Adrenal gland (tissue), 12 donors: ENCODE data around the gene PPP1R14B. TPM values are rescaled to one million over a fixed set of nuclear protein-coding genes. Genes with fewer than 3 reads are reported as not detected.
A peak's percentile ranks its signal among the peaks of the same experiment; 100 is the strongest.
"Not testable (repeated sequence)": the region's sequence is repeated elsewhere in the genome, so short reads cannot be mapped to it uniquely, and the experiment has no call there.

Experiments
- DNase-seq, 7 donors: peaks; one replicate each; pipeline ENCODE4 v3.0.0-alpha.2; 2019 to 2020
- H3K27ac ChIP-seq, 5 donors: fragments of 200-600 bp; sonication (generic) in 4 of 5; 1 replicate in 3 of 5; 2 replicates in 2 of 5; pipeline versions ENCODE4 v1.5.1 to v1.8.0; 2016 to 2020; ENCODE audit warnings: mild to moderate bottlenecking in 1 of 5
- H3K27me3 ChIP-seq: fragments of 200-600 bp; 2 replicates; pipeline ENCODE4 v1.8.0; 2021
- H3K36me3 ChIP-seq, 2 donors: fragments of 200-600 bp; replicated peaks in 1 of 2; 1 replicate in 1 of 2; 2 replicates in 1 of 2; pipeline versions ENCODE4 v1.5.1 to v1.8.0; 2018 to 2022
- H3K4me1 ChIP-seq, 2 donors: fragments of 200-600 bp; replicated peaks in 1 of 2; 1 replicate in 1 of 2; 2 replicates in 1 of 2; pipeline versions ENCODE4 v1.5.1 to v1.8.0; 2018 to 2021
- H3K4me3 ChIP-seq, 4 donors: fragments of 200-600 bp; sonication (generic) in 3 of 4; one replicate each; pipeline ENCODE4 v1.5.1; 2016 to 2018
- H3K9me3 ChIP-seq, 3 donors: fragments of 200-600 bp; sonication (generic) in 1 of 3; replicated peaks in 1 of 3; 1 replicate in 2 of 3; 2 replicates in 1 of 3; pipeline versions ENCODE4 v1.5.1 to v1.8.0; 2016 to 2021
- CTCF ChIP-seq, 6 experiments: fragments of 450-650 bp in 4 of 6; fragments of 200-600 bp in 2 of 6; sonication (generic) in 1 of 6; IDR thresholded peaks; 1 replicate in 5 of 6; 2 replicates in 1 of 6; pipeline versions ENCODE4 v1.5.1 to v1.8.0; 2016 to 2021; ENCODE audit warnings: antibody characterized with exemption in 6 of 6, mild to moderate bottlenecking in 2 of 6, moderate library complexity in 1 of 6
- POLR2A ChIP-seq, 2 donors: fragments of 450-650 bp; IDR thresholded peaks; one replicate each; pipeline ENCODE4 v1.6.1; 2017; ENCODE audit warnings: antibody characterized with exemption in 2 of 2, mild to moderate bottlenecking in 2 of 2, moderate library complexity in 1 of 2
- WGBS, 4 donors: extraction: QIAGEN DNeasy Blood & Tissue Kit in 2 of 4; methylation state at CpG; one replicate each; pipeline versions ENCODE4 v1.1.5 to v1.1.7; 2013 to 2017; 5-methylcytosine and 5-hydroxymethylcytosine counted together
- intact Hi-C, 2 donors: fragments of 100-400 bp; cut with DNase I; formaldehyde crosslinking; loops; one replicate each; pipeline versions ENCODE4 v1.14.1 to v1.15.0; 2022 to 2023
- polyA plus RNA-seq, 3 donors: library from polyadenylated mRNA; stranded (reverse); fragments of 200-250 nt in 2 of 3; fragments of 350-450 nt in 1 of 3; fragmentation: Illumina TruSeq in 1 of 3; extraction: RNeasy Lipid Tissue Mini Kit (QIAGEN cat#74804) in 1 of 3; gene quantifications; one replicate each; pipeline ENCODE4 v1.2.3, GENCODE V29; 2013 to 2014
- total RNA-seq, 9 donors: library from RNA; depleted of rRNA in 4 of 9; stranded (reverse); fragments of >200 nt in 4 of 9; fragments of 120-200 nt in 1 of 9; fragmentation: NEBNext Ultra II Directional in 1 of 9; extraction: Animal tissue kit (Norgen Biotek cat#: 25700) in 1 of 9; gene quantifications; one replicate each; pipeline versions ENCODE4 v1.1.0 to v1.2.4, GENCODE V29; 2013 to 2023
- donor health status: healthy with polysubstance abuse.
- donor health status: Bipolar disorder and iron deficiency.
- donor health status: DM: yes; HTN: yes; CAD: no.
- donor health status: DM: no; HTN: no; CAD: no.
- donor health status: DM: no; HTN: no; CAD: no.
- donor health status: DM: yes; HTN: yes; CAD: no.

PPP1R14B gene
- total and polyA plus RNA-seq, 12 donors: 77.2 to 331 (median 131) TPM

GRCh38 chr11:64249563-64250414, 3.0 kb upstream of the PPP1R14B start:
- no peak for DNase-seq
- Histone ChIP-seq H3K36me3 (peaks cover 0 to 4% of the 10 kb centered on the region in 2 donors), H3K9me3 (no peaks in the 10 kb centered on the region), H3K27me3 (no peaks in the 10 kb centered on the region), H3K27ac (no peak overlapping the region), H3K4me1 (peaks cover 40 to 48% of the 10 kb centered on the region in 2 donors), H3K4me3 (no peak overlapping the region)
- WGBS, 4 donors: 83 to 95% (median 87%) methylated on average over 4 to 8 of the region's 8 CpGs
- intact Hi-C loops: no loop called here
- no peak for TF ChIP-seq POLR2A (IDR thresholded peaks at IDR 0.05)
- no peak for TF ChIP-seq CTCF (IDR thresholded peaks at IDR 0.05)

- WGBS, 4 donors: 60 to 90% (median 86%) methylated on average over 1 to 4 of the region's 4 CpGs
- Histone ChIP-seq H3K27me3 (no peaks in the 10 kb centered on the region), H3K27ac (no peak overlapping the region), H3K4me1 (peaks cover 40 to 49% of the 10 kb centered on the region in 2 donors), H3K4me3 (no peak overlapping the region), H3K9me3 (no peaks in the 10 kb centered on the region), H3K36me3 (peaks cover 0 to 4% of the 10 kb centered on the region in 2 donors)
- intact Hi-C loops: no loop called here
- no peak for DNase-seq
- TF ChIP-seq POLR2A (IDR thresholded peaks at IDR 0.05) (no peak), CTCF (IDR thresholded peaks at IDR 0.05) (no peak)
These were observed 2.3 kb upstream of the PPP1R14B start for GRCh38 chr11:64249038-64249437.

- Histone ChIP-seq H3K4me1 (peaks cover 37 to 45% of the 10 kb centered on the region in 2 donors), H3K9me3 (no peaks in the 10 kb centered on the region), H3K27ac (no peak overlapping the region), H3K36me3 (peaks cover 0 to 7% of the 10 kb centered on the region in 2 donors), H3K27me3 (no peaks in the 10 kb centered on the region), H3K4me3 (no peak overlapping the region)
- intact Hi-C loops: no loop called here
- DNase-seq: peak in 1 of 7 donors; percentile 17
- no peak for TF ChIP-seq POLR2A (IDR thresholded peaks at IDR 0.05)
- no peak for TF ChIP-seq CTCF (IDR thresholded peaks at IDR 0.05)
- 64 to 80% (median 75%) methylated on average over 4 to 7 of the region's 7 CpGs for WGBS, 4 donors
These were observed 1.8 kb upstream of the PPP1R14B start for GRCh38 chr11:64248578-64248977.

- Histone ChIP-seq H3K27me3 (no peaks in the 10 kb centered on the region), H3K36me3 (peaks cover 0 to 12% of the 10 kb centered on the region in 2 donors), H3K4me3 (peak overlapping the region in 2 of 4 donors; percentile 72 to 82), H3K27ac (peak overlapping the region in 4 of 5 donors; percentile 68 to 90 (median 87)), H3K4me1 (peaks cover 32 to 44% of the 10 kb centered on the region in 2 donors), H3K9me3 (no peaks in the 10 kb centered on the region)
- WGBS, 4 donors: 33 to 44% (median 41%) methylated on average over 28 to 31 of the region's 31 CpGs
- intact Hi-C loops: no loop called here
- TF ChIP-seq CTCF (IDR thresholded peaks at IDR 0.05) (no peak), POLR2A (IDR thresholded peaks at IDR 0.05) (no peak)
- peak in 2 of 7 donors; percentile 32 to 33 for DNase-seq
These were observed 1.2 kb upstream of the PPP1R14B start for GRCh38 chr11:64247729-64248531.

- H3K4me1 ChIP-seq: peaks cover 33 to 44% of the 10 kb centered on the region in 2 donors
- intact Hi-C loops: not testable (repeated sequence)
- WGBS, 4 donors: 0 to 1% (median 0%) methylated on average over 15 to 41 of the region's 43 CpGs; no CpG with 5 or more reads in 1 of the 4 donors
These were observed 197 bp downstream of the PPP1R14B start for GRCh38 chr11:64246621-64246870.

More at GRCh38 chr11:64246621-64246870, 197 bp downstream of the PPP1R14B start:
- peaks cover 0 to 12% of the 10 kb centered on the region in 2 donors for H3K36me3 ChIP-seq
- not testable (repeated sequence) for H3K9me3 ChIP-seq, H3K27me3 ChIP-seq, DNase-seq
- H3K27ac ChIP-seq: peak overlapping the region in 3 of 5 donors; percentile 84 to 90 (median 87)
- H3K4me3 ChIP-seq: peak overlapping the region in 2 of 4 donors; percentile 59 to 72
